HG03108 (cell line): ENCODE measurements around the gene ST6GALNAC4.
A peak's percentile ranks its signal among the peaks of the same experiment; 100 is the strongest.

ENCODE experiments used
- ATAC-seq: cut with Tn5 transposase; IDR thresholded peaks from one replicate; pipeline ENCODE4 v1.9.1; 2021; ENCODE audit warnings: moderate library complexity; ENCODE audit not compliant: unreplicated experiment

Gene ST6GALNAC4

DNA sequence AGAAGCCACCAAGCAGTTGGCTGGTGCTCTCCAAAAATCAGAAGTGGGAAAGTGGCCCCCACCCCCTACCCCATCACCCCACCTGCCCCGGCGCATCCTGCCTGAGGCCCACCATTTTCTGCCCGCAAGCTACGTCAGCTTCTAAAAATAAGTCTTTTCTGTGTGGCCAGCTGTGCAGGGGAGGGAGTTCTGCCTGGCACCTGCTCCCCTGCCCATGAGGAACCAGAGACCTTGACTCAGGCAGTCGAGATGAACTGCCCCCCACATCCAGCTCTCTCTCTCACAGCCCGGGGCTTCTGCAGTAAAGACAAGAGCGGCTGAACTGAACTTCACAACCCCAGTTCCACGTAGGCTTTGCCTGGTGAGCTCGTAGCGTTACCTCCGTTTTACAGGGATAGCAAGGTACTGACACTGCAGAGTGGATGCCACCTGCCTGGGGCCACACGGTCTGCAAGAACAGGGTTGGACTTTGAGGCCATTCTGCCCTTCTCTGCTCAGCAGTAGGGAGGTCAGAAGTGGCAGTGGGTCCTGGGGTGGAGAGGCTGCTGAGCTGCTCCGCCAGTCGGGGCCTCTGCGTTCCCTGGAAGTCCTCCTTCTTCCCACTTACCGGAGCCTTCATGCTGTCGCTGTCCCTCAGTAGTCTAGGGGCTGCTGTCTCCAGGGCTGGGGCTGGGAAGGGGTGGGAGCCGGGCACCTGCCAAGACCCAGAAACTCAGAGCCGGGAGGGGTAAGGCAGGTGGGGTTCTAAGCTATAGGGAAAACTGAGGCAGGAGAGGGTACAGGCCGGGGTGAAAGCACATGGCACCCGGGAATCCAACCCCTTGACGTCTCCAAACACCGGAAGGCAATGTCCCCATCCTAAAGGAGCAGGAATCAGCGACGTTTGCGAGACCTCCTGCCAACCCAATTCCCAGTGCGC, 781 bp downstream of the ST6GALNAC4 start:
- ATAC-seq: no peak

DNA sequence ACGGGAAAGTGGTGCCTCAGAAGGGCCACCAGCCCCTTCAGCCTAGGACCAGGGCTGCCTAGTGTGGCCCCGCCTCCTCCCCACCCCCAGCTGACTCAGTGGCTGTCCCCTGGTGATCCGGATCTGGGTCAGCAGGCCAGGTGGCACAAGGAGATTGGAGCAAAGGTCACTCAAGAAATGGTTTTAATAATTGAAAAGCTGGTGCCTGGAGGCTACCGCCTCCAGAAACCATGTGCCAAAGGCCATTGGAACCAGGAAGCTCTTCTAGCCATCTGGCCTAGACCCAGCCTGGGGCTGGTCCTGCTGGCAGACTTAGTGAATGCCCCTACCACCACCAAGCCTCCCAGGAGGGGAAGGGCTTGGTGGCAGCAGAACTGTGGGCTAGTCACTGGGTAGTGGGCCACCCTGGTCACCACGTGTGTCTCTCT, 1.5 kb downstream of the ST6GALNAC4 start:
- ATAC-seq: no peak

DNA sequence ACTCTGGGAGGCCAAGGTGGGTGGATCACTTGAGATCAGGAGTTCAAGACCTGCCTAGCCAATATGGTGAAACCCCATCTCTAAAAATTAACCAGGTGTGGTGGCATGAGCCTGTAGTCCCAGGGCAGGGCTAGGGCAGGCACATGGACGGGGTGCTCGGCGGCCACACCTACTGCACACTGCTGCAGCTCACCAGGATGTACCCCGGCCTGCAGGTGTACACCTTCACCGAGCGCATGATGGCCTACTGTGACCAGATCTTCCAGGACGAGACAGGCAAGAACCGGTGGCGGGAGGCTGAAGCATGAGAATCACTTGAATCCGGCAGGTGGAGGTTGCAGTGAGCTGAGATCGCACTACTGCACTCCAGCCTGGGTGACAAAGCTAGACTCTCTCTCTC, 3.2 kb downstream of the ST6GALNAC4 start:
- ATAC-seq: no peak

DNA sequence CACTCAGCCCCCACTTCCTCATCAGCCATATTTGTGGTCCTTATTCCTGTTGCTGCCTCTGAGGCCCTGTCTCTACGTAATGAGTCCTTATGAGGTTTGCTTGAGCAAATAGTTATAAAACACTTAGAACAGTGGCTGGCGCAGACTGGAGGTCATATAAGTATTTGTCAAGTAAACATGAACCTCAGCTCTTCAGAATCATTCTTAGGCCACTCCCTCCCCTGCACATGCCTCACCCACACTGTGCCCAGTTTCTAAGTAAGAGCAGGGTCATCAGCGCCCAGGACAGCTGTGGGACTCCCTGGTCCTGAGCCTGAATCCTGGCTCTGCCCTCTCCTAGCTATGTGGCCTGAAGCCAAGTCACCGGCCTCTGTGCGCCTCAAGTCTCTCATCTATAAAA, 4.0 kb downstream of the ST6GALNAC4 start:
- no peak for ATAC-seq

DNA sequence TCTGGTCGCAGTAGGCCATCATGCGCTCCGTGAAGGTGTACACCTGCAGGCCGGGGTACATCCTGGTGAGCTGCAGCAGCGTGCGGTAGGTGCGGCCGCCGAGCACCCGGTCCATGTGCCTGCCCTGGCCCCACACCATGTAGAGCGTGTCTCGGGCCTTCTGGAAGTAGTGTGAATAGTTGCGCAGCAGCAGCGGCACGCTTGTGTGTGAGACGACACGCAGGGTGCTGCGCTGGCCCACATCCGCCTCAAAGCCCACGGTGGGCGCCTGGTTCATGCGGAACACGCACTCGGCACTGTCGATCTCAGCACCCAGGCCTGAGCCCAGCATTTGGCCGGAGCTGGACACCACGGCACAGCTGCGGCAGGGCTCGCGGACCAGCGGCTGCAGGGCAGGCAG, 4.5 kb downstream of the ST6GALNAC4 start:
- ATAC-seq: no peak

DNA sequence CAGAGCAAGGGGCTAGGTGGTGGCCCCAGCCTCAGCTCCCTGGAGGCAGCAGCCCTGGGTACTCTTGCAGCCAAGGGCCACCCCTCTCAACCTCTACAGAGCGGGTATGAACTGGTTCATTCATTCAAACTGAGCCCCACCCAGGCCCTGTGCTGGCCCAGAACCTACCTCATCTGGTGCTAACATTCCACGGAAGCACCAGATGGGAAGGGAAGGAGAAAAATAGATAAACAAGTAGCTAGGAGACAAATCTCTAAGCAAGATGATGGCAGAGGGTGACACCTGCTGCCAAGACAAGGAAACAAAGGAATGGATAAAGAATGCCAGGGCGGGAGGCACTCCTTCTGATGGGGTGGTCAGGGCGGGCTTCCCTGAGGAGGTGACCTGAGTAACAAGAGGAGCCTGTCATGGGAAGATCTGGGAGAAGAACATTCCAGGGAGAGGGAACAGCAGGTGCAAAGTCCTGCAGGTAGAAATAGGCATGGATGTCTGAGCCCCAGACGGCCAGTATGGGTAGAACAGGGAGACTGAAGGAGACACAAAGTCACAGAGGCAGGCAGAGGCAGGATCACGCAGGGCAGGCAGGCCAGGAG, 6.1 kb downstream of the ST6GALNAC4 start:
- ATAC-seq: no peak

DNA sequence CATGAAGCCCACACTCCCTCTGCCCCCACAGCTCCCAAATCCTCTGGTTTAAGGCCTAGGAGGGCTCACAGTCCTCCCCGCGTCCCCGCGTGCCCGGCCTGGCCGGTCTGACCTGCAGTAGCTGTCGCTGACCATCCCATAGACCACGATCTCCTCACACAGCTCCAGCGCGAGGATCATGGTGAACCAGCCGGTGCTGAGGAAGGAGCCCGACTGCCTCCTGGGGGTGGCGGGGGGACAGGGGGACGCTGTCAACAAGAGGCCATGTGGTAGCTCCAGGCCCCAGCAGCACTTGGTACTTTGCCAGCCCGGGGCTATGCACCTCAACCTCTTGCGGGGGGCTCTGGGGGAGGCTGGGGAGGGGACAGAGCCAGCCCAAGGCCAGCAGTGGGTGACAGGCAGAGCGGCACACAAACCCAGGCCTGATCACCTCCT, 7.0 kb downstream of the ST6GALNAC4 start:
- ATAC-seq: no peak

DNA sequence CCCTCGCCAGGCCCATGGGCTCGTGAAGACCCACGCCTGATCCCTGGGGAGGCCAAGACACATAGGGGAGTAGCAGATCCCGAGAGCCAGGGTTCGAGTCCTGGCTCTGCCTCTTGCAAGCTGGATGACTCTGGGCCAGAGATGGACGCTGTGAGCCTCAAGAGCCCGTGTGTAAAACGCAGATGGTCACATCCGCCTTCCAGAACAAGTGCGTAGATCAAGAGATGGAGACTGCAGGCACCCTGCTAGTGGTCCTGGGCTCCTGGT, 8.2 kb downstream of the ST6GALNAC4 start:
- ATAC-seq: no peak

DNA sequence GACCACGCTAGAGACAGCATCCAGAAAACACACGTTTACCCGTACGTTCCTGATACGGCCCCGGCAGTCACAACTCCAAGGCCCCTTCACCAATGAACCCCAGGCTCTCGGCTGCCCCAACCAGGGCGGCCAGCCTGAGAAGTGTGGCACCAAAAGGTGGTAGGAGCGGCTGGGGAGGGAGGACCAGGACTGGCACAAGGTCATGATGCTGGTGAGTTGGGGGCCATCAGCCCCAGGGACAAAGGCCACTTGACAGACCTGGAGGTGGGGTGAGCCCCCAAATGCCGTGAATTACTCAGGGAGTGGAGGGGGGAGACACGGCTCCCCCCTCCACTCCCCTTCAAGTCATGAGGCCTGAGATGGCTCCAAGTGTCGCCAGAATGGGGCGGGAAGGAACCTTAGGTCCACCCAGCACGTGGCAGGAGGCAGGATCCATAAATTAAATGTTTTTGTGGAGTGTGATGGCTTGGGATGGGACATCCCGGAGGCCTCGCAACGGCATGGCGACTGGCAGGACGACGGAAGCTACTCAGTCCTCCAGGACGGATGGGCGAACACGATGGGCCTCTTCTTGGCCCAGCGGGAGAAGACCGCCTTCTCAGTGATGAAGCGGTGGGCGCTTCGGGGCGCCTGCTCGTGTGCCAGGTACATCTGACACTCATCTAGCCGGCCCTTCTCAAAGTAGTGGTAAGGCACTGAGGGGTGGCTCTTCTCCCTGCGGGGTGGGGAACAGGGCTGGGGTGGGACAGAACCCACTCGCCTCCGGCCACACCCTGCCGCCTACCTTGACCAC, 8.8 kb downstream of the ST6GALNAC4 start:
- ATAC-seq: no peak

DNA sequence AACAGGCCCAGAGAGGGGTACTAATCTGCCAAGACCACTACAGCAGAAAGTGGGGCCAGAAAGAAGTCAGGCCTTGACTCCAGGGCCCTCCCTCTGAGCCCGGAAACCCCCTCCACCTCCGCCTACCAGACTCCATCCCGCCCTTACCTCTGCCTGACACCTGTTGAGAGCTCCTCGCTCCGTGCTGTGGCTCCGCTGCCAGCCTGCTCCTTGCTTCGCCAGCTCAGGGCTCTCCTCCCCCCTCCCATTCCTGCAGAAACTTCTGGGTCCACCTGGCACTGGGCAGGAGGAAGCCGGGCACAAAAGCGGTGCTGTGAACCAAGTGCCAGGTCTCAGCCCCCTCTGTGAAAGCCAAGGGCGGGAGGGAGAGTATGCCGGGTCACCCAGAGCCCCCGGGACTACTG, 11.1 kb downstream of the ST6GALNAC4 start:
- ATAC-seq: no peak

DNA sequence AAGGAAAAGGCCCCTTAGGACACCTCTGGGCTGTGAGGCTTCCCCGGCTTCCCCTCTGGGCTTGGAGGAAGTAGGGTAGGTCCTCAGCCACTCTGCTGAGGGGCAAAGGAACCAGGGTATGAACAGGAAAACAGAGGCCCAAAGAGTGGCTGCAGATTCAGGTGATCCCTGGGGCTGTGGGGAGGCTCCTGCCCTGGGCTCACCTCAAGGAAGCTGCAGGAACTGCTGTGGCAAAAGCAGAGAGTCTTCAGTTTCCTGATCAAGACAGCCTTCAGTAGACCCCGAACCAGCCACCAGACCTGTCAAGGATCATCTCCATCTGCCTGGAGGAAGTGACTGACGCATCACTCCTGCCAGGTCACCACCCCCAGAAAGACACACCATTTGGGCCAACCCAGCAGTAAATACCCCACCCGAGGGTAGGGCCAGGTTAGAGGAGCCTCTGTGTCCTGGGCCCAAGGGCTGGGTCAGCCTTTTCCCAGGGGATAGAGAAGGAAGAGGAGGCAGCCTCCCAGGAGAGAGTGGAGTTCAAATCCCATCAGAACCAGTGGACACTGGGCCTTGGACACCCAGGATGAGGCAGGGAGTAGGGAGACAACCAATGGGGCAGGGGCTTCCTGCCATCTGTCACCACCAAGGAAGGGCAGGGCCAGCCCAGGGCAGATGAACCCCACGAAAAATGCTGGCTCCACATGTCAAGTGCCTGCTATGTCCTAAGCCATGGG, 11.7 kb downstream of the ST6GALNAC4 start:
- no peak for ATAC-seq

DNA sequence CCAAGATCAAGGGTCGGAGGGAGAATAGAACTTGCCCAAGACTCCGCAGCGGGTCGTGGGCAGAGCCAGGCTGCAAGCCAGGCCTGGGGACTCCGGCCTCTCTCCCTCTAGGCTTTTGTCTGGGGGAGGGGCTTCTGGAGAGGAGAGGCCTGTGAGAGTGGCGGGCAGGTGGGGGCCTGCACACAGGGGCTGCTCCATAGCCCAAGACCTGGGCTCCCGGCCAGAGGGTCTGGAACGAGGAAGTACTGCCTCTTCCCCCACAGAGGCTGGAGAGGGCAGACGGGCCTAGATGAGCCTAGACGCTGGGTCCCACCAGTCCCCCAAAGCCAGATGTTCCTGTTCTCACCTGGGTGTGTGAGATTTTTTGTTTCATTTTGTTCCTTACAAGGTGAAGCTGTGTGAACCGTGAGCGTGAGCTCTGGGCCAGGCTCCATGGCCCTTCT, 12.3 kb downstream of the ST6GALNAC4 start:
- ATAC-seq: no peak

DNA sequence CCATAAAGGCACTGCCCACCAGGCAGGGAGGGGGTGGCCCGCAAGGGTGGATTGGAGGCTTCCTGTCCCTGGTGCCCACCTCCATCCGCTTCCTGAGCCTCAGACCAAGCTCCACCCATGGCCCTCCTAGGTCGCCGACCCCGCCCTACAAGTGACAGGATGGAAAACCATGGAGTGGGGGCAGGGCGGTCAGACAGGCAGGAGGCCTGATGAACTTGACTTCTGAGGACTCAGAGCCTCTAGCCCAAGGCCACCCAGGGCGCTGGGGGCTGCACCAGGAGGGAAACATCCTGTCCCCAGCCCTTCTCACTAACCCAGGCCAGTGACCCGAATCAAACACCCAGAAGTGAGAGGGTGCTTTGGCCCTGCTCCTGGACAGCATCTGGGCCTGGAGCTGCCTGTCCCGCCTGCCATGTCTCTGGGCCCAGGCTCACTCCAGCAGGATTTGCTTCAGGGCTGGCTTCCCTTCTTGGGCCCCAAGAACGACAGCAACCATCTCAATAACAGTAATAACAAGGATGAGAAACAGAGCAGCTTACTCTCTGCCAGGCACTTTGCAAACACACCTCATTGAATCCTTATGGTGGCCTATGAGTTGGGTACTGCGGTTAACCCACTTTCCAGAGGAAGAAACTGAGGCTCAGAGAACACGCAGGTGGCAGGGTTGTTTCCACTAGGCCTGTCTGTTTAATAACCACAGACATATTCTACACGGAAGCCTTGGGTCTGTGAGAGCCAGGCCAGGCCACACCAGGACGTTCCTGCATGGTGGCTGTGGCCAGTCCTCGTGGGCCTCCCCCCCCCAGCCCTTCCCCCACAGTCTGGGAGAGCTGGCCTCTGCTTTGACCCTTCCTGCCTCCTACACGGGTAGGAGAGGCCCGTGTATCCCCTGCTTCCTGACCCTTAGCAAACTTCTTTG, 13.0 kb downstream of the ST6GALNAC4 start:
- ATAC-seq: peak; percentile 33

DNA sequence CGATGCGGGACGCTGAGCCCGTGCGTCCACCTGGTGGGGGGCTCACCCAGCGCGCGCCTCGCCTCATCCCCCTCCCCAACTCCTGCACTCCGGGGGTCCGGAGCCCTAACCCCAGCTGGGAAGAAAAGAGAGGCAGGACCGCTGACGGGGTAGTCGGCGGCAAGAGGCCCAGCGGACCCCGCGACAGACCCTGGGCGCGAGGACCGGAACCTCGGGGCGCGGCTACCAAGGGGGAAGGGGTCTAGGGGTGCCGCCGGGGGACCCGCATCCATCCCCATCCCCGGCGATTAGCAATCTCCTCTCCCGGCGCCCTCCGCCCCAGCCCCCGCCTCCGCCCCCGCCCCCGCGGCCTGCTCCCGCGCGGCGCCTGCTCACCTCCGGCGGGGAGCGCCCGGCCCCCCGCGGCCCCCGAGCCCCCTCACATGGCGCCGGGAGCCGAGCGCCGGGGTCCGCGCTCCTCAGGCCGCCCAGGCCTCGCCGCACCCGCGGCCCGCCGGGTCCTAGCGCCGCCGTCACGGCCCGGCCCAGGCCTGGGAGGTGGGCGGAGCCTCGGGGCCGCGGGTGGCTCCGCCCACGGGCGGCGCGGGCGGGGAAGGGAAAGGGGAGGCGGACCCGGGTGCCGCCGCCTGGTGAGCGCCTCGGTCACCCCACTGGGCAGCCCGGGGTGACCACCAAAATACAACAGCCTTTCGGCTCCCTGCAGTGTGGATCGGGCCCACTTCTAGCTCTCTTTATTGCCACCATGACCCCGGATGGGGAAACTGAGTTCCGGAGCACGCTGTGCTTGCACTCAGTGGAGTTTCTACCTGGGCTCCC, 17.5 kb downstream of the ST6GALNAC4 start, which contains the start of gene ST6GALNAC6:
Gene ST6GALNAC6, minus strand, starts transcription at position 476 of the 816 bp plus-strand sequence. CDS start 1,622 bp downstream, outside the sequence.
- ATAC-seq: peak; percentile 43

DNA sequence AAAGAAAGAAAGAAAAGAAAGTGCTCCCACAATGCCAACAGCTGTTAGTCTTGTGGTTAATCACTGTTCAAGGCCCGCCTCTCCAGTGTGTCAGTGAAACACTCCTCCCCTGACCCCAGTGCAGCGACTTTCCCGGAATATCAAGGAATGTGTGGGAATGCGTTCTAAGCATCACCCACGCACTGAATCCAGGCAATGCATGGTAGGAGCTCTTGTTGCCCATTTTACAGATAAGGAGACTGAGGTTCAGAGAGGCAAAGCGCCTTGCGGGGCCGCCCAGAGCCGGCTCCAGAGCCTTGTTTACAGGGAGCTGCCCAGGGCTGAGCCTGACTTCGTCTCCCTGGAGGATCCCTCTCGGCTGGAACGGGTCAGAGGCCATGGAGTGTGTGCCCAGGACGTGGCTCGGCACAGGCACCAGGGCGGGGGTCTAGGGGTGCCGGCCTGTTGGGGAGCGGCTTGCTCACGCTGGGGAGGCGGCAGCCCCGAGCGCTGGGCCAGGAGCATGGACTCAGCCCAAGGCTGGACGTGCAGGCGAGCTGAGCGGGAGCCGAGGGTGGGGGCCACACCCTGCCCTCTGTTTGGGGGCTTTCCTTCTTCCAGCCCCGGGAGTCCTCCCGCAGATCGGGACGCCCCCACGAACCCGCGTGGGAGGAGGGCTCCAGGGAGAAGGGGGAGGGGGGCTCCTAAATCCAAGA, 18.3 kb downstream of the ST6GALNAC4 start:
- ATAC-seq: no peak

DNA sequence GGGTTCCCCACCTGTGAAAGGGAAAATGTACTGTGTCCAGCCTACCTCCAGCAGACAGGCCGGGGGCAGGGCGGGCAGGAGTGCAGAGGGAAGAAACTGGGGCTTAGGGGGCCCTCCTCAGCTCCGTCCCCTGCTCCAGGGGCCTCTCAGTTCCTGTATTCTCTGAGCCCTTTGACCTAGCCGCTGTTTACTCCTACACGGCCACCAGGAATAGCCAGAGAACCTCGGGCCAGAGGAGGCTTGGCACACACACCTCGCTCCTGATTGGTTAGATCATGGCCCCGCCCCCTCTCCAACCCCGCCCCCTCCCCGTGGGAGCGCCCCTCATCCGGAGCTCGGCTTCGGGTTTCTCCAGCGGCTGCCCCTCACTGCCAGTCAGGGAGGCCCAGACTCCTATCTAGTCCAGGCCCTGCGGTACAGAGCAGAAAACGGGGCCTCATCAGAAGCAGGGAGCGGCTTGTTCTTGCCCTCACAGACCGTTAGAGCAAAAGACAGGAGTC, 19.6 kb downstream of the ST6GALNAC4 start:
- ATAC-seq: no peak

DNA sequence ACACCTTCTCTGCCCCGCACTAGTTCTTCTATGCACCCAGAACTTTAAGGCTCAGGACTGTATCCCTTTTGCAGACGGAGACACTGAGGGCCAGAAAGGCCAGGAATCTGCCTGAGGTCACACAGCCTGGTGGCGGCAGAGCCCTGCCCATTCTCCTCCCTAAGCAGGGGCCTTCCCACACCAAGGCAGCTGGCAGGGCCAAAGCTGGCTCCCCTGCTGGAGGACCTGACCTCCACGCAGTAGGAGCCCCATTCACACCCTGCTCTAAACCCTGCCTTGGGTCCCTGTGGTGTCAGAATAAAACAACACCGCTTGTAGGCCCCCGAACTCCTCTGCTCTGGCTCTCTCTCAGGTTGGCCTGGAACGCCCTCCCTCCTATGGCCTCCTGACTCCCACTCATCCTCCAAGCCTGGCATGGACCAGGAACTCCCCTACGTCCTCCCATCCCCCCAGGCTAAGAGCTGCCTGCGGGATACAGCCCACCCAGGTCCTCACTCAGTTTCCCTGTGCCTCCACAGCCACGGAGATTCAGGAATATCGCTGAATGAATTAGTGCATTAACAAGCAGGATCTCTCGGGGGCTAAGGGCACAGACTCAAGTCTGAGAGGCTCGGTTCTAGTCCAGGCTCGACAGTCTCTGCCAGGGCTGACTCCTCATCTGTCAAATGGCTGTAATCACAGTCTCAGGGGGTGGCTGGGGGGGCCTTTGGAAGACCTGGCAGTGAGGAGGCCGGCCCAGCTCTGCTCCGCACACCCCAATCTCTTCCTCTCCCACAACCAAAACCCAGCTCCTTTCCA, 20.2 kb downstream of the ST6GALNAC4 start:
- ATAC-seq: no peak
